SK-N-MC (cell line): ENCODE data around the gene PCID2.

Source experiments
- EZH2 ChIP-seq: fragments of 200-600 bp; sonication (generic); IDR thresholded peaks from one replicate; pipeline ENCODE4 v1.6.1; 2017; ENCODE audit warnings: antibody characterized with exemption
- POLR2AphosphoS5 ChIP-seq: IDR thresholded peaks from 2 replicates; pipeline ENCODE4 v1.6.1; 2012; ENCODE audit warnings: mild to moderate bottlenecking, low read depth, low read length, borderline replicate concordance

- TF ChIP-seq POLR2AphosphoS5 (no peak), EZH2 (no peak)
Measured at GRCh38 chr13:113164492-113164891, 44.0 kb downstream of the PCID2 start.
